Stimulated activated CD8-positive, alpha-beta memory T cell treated with anti-CD3 and anti-CD28 coated beads, Interleukin-2, amount 100 ng/mL, for 48 hours (primary cell): ENCODE measurements around the gene HCRTR2.
"Not testable (repeated sequence)": the region's sequence is repeated elsewhere in the genome, so short reads cannot be mapped to it uniquely, and the experiment has no call there.

ENCODE experiments used
- DNase-seq, 2 donors: peaks; one replicate each; pipeline ENCODE4 v3.0.0-alpha.2; 2020; ENCODE audit warnings: low read depth in 2 of 2

The HCRTR2 gene

GRCh38 chr6:55212156-55212555 is 37.8 kb downstream of the HCRTR2 start:
- DNase-seq = no peak

GRCh38 chr6:55220961-55221360 is 46.6 kb downstream of the HCRTR2 start:
- DNase-seq = no peak

GRCh38 chr6:55227862-55228261 is 53.5 kb downstream of the HCRTR2 start:
- DNase-seq = no peak

- DNase-seq = no peak
These were observed 64.8 kb downstream of the HCRTR2 start for GRCh38 chr6:55239099-55239498.

- DNase-seq = not testable (repeated sequence)
These were observed 66.8 kb downstream of the HCRTR2 start for GRCh38 chr6:55240975-55241605.

GRCh38 chr6:55250400-55250799 is 76.1 kb downstream of the HCRTR2 start:
- no peak for DNase-seq

- no peak for DNase-seq
These were observed 80.8 kb downstream of the HCRTR2 start for GRCh38 chr6:55255113-55255512.

- no peak for DNase-seq
These were observed 85.9 kb downstream of the HCRTR2 start for GRCh38 chr6:55260181-55260580.

- DNase-seq = no peak
These were observed 91.2 kb downstream of the HCRTR2 start for GRCh38 chr6:55265409-55266114.

GRCh38 chr6:55266896-55267295 is 92.6 kb downstream of the HCRTR2 start:
- DNase-seq = no peak

- DNase-seq = no peak
These were observed 102.6 kb downstream of the HCRTR2 start for GRCh38 chr6:55276745-55277530.

GRCh38 chr6:55277646-55278045 is 103.3 kb downstream of the HCRTR2 start:
- DNase-seq = no peak

GRCh38 chr6:55281215-55281614 is 106.9 kb downstream of the HCRTR2 start:
- DNase-seq = no peak

GRCh38 chr6:55282115-55282514 is 107.8 kb downstream of the HCRTR2 start:
- DNase-seq = no peak

- DNase-seq = no peak
These were observed 112.5 kb downstream of the HCRTR2 start for GRCh38 chr6:55286824-55287223.

- no peak for DNase-seq
These were observed 116.4 kb downstream of the HCRTR2 start for GRCh38 chr6:55290736-55291135.

- DNase-seq = no peak
These were observed 118.8 kb downstream of the HCRTR2 start for GRCh38 chr6:55293116-55293515.

GRCh38 chr6:55297214-55297613 is 122.9 kb downstream of the HCRTR2 start:
- not testable (repeated sequence) for DNase-seq

- DNase-seq = no peak
These were observed 125.1 kb downstream of the HCRTR2 start for GRCh38 chr6:55299286-55299985.

- DNase-seq = no peak
These were observed 130.4 kb downstream of the HCRTR2 start for GRCh38 chr6:55304747-55305146.

- no peak for DNase-seq
These were observed 145.8 kb downstream of the HCRTR2 start for GRCh38 chr6:55319961-55320695.
